GM06990 (cell line): ENCODE data around the gene PRPF40B.

Experiments used
- DNase-seq: peaks from one replicate; pipeline ENCODE4 v3.0.0-alpha.2; 2011; ENCODE audit not compliant: insufficient read length; ENCODE audit errors: extremely low read depth
- H3K27me3 ChIP-seq: replicated peaks from 2 replicates; pipeline ENCODE4 v1.6.0; 2011; ENCODE audit warnings: low read length; ENCODE audit not compliant: control insufficient read depth, insufficient read depth
- H3K36me3 ChIP-seq: 2 replicates; pipeline ENCODE4 v1.5.1; 2011; ENCODE audit warnings: low read length; ENCODE audit not compliant: control insufficient read depth, insufficient read depth
- H3K4me3 ChIP-seq: replicated peaks from 2 replicates; pipeline ENCODE4 v1.5.1; 2011; ENCODE audit warnings: low read depth, mild to moderate bottlenecking, control low read depth, low read length
- TF ChIP-seq, protein P1 (sequence below): IDR thresholded peaks from 2 replicates; pipeline ENCODE4 v1.5.1; 2011; ENCODE audit warnings: low read length, control low read depth, mild to moderate bottlenecking, inconsistent platforms; ENCODE audit not compliant: insufficient read depth, poor library complexity, severe bottlenecking

PRPF40B gene

DNA sequence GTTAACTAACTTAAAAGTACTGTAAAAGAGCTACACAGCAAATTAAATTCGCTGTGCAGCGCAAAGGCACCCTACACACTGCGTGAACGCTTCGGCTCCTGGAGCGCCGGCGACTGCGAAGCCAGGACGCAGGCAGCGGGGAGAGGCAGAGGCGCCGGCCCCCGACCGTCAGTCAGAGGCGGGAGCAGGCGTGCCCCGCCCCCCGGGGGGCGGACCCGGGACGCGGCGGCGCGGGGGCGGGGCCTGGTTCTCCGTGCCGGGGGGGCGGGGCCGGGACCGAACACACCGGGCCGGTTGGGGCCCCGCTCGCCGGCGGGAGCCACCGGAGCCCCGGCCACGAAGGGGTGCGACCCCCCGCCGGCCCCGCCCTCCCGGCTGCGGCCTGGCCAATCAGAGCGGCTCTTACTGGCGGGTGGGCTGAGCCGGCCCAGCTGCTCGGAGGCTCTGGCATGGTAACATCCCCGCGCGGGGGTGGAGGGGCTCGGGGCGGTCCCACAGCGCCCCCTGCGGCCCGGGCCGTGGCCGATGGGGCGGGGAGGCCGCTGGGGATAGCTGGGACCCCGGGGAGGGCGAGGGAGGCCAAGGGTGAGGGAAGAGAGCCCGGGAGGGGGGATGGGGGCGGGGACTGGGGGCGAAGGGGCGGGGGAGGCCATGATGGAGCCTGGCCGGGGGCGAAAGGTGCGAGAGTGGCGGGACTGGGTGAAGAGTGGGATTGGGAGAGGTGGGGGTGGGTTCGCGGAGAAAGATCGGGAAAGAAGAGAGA is at the start of gene PRPF40B:
PRPF40B (plus strand) TSS at position 420 of the 763 bp plus-strand sequence; CDS start at position 450, 30 bp downstream.
- Histone ChIP-seq H3K36me3 (no peaks in the 10 kb centered on the region), H3K4me3 (peak within 1 kb of the TSS; percentile 67), H3K27me3 (no peaks in the 10 kb centered on the region)
- TF ChIP-seq, protein P1, sequence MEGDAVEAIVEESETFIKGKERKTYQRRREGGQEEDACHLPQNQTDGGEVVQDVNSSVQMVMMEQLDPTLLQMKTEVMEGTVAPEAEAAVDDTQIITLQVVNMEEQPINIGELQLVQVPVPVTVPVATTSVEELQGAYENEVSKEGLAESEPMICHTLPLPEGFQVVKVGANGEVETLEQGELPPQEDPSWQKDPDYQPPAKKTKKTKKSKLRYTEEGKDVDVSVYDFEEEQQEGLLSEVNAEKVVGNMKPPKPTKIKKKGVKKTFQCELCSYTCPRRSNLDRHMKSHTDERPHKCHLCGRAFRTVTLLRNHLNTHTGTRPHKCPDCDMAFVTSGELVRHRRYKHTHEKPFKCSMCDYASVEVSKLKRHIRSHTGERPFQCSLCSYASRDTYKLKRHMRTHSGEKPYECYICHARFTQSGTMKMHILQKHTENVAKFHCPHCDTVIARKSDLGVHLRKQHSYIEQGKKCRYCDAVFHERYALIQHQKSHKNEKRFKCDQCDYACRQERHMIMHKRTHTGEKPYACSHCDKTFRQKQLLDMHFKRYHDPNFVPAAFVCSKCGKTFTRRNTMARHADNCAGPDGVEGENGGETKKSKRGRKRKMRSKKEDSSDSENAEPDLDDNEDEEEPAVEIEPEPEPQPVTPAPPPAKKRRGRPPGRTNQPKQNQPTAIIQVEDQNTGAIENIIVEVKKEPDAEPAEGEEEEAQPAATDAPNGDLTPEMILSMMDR, result peak; percentile 32
- peak; percentile 87 for DNase-seq

DNA sequence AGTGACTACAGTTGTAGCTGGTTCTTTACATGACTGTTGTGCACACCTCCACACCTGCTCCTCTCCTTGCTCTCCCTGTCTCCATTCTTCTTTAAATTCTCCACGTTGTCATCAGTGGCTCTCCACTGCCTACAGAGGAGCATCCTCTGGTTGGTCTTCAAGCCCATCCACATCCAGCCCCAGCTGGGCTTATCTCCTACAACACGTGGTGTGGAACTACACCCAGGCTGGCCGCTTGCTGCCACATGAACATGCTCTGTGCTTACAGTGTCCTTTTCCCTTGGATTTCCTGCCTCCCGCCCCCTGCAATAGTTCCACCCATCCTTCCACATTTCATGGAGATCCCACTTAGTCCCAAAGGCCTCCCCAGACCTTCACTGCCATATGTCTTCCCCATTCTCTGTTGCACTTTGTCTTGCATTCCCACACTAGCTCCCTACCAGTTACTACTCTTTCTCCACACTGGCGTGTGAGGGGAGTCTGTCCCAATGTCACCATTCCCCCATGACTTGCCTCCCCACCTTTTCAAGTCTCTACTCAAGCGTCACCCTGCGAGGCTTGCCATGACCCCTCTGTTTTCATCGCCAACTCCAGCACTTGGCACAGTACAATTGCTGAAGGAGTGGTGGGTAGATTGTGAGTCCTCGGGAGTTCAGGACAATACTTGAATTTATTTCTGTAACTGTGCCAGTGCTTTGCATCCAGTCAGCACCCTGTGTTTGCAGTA is 45.6 kb upstream of the PRPF40B start:
- Histone ChIP-seq H3K36me3 (no peaks in the 10 kb centered on the region; the same call in none of the 2 replicates), H3K4me3 (no peak overlapping the region), H3K27me3 (no peaks in the 10 kb centered on the region)
- TF ChIP-seq, protein P1, result no peak
- DNase-seq, result no peak

DNA sequence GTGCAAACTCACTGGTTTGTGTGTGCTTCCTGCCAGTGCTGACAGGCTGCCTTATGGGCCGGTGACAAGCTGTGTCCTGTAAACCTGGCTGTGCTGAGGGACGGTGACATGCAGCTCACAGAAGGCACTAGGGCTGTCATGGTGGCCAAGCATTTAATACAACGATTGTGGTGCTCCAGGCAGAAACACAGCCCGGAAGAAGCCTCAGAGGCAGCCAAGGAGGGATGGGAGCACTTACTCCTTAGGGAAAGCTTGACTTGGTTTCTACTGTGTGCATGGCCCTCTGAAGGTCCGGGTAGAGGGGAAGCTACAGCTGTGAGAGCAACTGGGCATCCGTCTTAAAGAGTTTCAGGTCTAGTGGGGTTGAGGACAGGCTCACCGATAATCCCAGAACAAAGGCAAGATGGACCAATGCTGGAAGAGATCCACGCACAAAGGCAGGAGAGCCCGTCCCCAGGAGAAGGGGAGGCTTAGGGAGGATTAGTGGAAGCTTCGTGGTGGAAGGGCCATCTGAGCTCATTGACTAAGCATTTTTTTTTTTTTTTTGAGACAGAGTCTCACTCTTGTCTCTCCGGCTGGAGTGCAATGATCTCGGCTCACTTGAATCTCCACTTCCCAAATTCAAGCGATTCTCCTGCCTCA is 44.8 kb upstream of the PRPF40B start:
- TF ChIP-seq, protein P1, result no peak
- no peaks in the 10 kb centered on the region; the same call in 1 of the 2 replicates for H3K36me3 ChIP-seq
- H3K27me3 ChIP-seq, result no peaks in the 10 kb centered on the region
- DNase-seq, result no peak
- H3K4me3 ChIP-seq, result no peak overlapping the region

DNA sequence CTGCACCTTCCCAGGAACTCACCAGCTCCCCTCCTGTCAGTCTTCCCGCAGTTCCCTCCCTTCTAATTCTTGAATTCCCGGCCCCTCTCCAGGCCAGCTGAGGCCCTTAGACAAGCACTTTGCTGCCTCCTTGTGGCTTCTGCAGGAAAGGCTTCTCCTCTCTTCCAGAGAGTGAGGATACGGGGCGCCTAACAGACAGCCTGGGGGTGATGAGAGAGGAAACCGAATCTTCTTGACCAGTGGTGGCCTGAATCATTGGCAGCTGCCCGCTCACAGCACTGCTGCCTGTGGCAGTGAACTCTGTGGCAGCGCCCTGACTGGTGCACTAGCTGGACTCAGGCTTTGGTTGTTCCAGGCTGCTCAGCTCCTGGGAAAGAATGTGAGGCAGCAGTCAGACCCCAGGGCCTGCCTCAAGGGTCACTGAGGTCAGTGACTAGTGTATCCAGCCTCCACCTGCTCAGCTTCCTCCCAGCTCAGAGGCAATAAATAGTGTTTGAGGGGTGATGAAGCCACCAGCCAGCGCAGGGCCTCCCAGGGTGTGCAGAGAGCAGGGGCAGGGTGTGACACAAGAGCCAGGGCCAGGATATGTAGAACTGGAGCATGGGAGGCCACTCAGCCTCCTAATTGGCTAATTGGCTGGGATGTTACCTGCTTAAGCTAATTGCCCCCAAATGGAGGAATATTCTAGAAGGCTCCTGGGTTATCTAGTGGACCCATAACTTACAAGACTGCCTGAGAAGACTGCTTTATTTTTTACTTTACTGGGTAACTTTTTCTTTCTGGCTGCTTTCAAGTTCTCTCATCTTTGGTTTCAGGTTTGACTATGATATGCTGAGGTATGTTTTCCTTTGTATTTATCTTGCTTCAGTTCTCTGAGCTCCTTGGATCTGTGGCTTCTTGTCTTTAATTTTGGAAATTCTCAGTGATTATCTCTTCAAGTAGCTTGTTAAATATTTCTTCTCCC is 42.5 kb upstream of the PRPF40B start:
- peak; percentile 34 for DNase-seq
- TF ChIP-seq, protein P1, result peak; percentile 89
- H3K4me3 ChIP-seq, result no peak overlapping the region; the same call in 1 of the 2 replicates
- H3K36me3 ChIP-seq, result peaks cover 2% of the 10 kb centered on the region
- no peaks in the 10 kb centered on the region for H3K27me3 ChIP-seq

DNA sequence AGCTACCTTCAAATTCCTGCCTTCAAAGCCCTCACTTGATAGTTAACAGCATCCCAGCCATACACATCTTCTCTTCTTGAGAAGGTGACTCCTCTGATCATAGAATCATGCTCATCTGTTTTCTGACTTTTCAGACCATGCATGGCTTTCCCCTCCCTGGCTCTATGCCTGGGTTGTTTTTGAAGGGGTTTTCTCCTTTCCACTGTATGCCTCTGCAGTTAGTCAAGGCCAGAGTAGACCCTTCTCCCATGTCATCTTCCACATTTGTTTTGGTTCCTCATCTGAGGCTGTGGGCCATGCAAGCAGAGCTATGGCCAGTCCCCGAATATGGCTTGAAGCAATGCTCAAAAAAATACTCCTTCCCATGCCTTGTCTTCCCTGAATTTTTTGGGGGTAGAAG is 41.2 kb upstream of the PRPF40B start:
- Histone ChIP-seq H3K27me3 (no peaks in the 10 kb centered on the region), H3K36me3 (peaks cover 6% of the 10 kb centered on the region), H3K4me3 (no peak overlapping the region)
- TF ChIP-seq, protein P1, result no peak
- DNase-seq, result no peak
